SK-N-SH treated with all-trans-retinoic acid at 6 μM for 48 hours (cell line): Measurements from ENCODE around the gene MTCL1.

ENCODE experiments used
- ATAC-seq: fragments of 200-7000 bp; cut with Tn5 transposase; 3 replicates; pipeline ENCODE4 v1.9.1; 2020; ENCODE audit warnings: mild to moderate bottlenecking, moderate library complexity
- ARNTL ChIP-seq: fragments of 450-650 bp; formaldehyde crosslinking; IDR thresholded peaks from 2 replicates; pipeline ENCODE4 v1.5.0; 2020; ENCODE audit warnings: low read depth, mild to moderate bottlenecking, moderate library complexity, borderline replicate concordance
- BACH2 ChIP-seq: fragments of 250-450 bp; sonication (Bioruptor Pico); IDR thresholded peaks from 2 replicates; pipeline ENCODE4 v1.9.0; 2021; ENCODE audit warnings: mild to moderate bottlenecking, borderline replicate concordance
- CSDC2 ChIP-seq: fragments of 250-450 bp; sonication (Bioruptor Pico); IDR thresholded peaks from 2 replicates; pipeline ENCODE4 v1.5.0; 2020; ENCODE audit warnings: mild to moderate bottlenecking, moderate library complexity
- ESRRG ChIP-seq: fragments of 250-450 bp; sonication (Bioruptor Pico); IDR thresholded peaks from 2 replicates; pipeline ENCODE4 v1.6.1; 2021; ENCODE audit warnings: mild to moderate bottlenecking
- GLIS3 ChIP-seq: fragments of 250-450 bp; sonication (Bioruptor Pico); IDR thresholded peaks from 2 replicates; pipeline ENCODE4 v1.5.0; 2020; ENCODE audit warnings: mild to moderate bottlenecking, moderate library complexity
- ISL1 ChIP-seq: fragments of 250-450 bp; sonication (Bioruptor Pico); IDR thresholded peaks from 2 replicates; pipeline ENCODE4 v2.1.2; 2022; ENCODE audit warnings: mild to moderate bottlenecking, moderate library complexity
- OSR1 ChIP-seq: fragments of 250-450 bp; sonication (Bioruptor Pico); IDR thresholded peaks from 2 replicates; pipeline ENCODE4 v1.8.0; 2022; ENCODE audit warnings: moderate library complexity, mild to moderate bottlenecking, inconsistent platforms
- PPARA ChIP-seq: fragments of 250-450 bp; sonication (Bioruptor Pico); IDR thresholded peaks from 2 replicates; pipeline ENCODE4 v1.5.0; 2020; ENCODE audit warnings: mild to moderate bottlenecking, borderline replicate concordance
- RARB ChIP-seq: fragments of 250-450 bp; sonication (Bioruptor Pico); IDR thresholded peaks from 2 replicates; pipeline ENCODE4 v1.8.0; 2021; ENCODE audit warnings: mild to moderate bottlenecking, moderate library complexity
- SNAI2 ChIP-seq: fragments of 250-450 bp; sonication (Bioruptor Pico); IDR thresholded peaks from 2 replicates; pipeline ENCODE4 v1.5.0; 2020; ENCODE audit warnings: mild to moderate bottlenecking, moderate library complexity
- TCF4 ChIP-seq: fragments of 250-450 bp; sonication (Bioruptor Pico); IDR thresholded peaks from 2 replicates; pipeline ENCODE4 v1.8.0; 2021; ENCODE audit warnings: mild to moderate bottlenecking, moderate library complexity, borderline replicate concordance
- TOX ChIP-seq: fragments of 250-450 bp; sonication (Bioruptor Pico); IDR thresholded peaks from 2 replicates; pipeline ENCODE4 v1.8.0; 2021; ENCODE audit warnings: mild to moderate bottlenecking, moderate library complexity, borderline replicate concordance
- ZC3H10 ChIP-seq: fragments of 250-450 bp; sonication (Bioruptor Pico); IDR thresholded peaks from 2 replicates; pipeline ENCODE4 v1.5.1; 2021; ENCODE audit warnings: mild to moderate bottlenecking, moderate library complexity
- ZFP3 ChIP-seq: fragments of 250-450 bp; sonication (Bioruptor Pico); IDR thresholded peaks from 2 replicates; pipeline ENCODE4 v1.5.0; 2020; ENCODE audit warnings: mild to moderate bottlenecking, moderate library complexity
- ZFP30 ChIP-seq: fragments of 450-650 bp; formaldehyde crosslinking; IDR thresholded peaks from 2 replicates; pipeline ENCODE4 v1.5.0; 2022; ENCODE audit warnings: mild to moderate bottlenecking, moderate library complexity
- ZNF565 ChIP-seq: fragments of 450-650 bp; formaldehyde crosslinking; conservative IDR thresholded peaks from 2 replicates; pipeline ENCODE4 v1.5.0; 2020; ENCODE audit warnings: low read depth, mild to moderate bottlenecking, moderate library complexity
- ZNF8 ChIP-seq: fragments of 450-650 bp; formaldehyde crosslinking; IDR thresholded peaks from 2 replicates; pipeline ENCODE4 v1.5.0; 2020; ENCODE audit warnings: mild to moderate bottlenecking, moderate library complexity
- TF ChIP-seq, protein P1 (sequence below): fragments of 250-450 bp; sonication (Bioruptor Pico); IDR thresholded peaks from 2 replicates; pipeline ENCODE4 v1.8.0; 2021; ENCODE audit warnings: low read depth, mild to moderate bottlenecking, moderate library complexity, borderline replicate concordance
- TF ChIP-seq, protein P2 (sequence below): fragments of 250-450 bp; sonication (Bioruptor Pico); IDR thresholded peaks from 2 replicates; pipeline ENCODE4 v1.5.1; 2020; ENCODE audit warnings: low read depth, mild to moderate bottlenecking, moderate library complexity
- TF ChIP-seq, protein P3 (sequence below): fragments of 250-450 bp; sonication (Bioruptor Pico); IDR thresholded peaks from 2 replicates; pipeline ENCODE4 v1.5.1; 2021; ENCODE audit warnings: mild to moderate bottlenecking, moderate library complexity

The MTCL1 gene

DNA sequence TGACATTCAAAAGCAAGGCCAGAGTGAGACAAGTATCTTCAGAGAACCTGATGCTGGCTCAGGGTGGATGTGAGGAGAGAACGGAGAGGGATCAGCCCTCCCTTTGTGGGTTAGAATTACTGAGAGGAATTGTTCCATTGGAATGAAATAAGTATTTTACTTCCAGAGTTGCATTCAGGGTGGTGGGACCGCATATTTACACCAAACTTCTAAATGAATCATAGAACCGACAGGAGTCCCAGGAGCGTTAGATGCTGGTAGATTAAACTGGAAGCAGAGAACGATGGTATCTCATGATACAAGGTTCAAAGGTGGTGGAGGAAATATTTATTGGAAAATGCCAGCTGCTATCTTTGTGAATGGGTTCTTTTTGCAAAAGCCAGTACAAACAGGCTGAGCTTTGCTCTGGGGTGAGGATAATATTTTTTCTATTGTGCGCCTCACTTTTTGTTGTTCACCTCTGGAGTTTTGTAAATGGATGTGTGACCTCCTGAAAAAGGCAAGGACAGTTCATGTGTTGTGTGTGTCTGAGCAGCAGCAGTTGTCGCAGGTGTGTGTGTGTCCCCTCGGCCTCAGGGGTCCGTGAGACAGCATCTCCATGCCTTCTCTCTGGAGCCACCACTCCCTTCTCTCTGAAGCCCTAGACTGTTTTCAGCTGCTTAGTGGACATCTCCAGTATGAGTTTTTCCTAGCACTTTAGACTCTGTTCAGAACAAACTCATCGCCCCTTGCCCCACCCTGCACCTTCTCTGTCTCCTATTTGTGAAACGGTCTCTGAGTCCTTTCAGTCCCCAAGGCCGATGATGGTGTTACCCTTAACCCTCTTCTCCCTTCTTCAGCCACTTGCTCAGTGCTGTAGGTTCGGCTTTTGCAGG is 17.8 kb downstream of the MTCL1 start:
- ATAC-seq = no peak
- TF ChIP-seq, protein P1, sequence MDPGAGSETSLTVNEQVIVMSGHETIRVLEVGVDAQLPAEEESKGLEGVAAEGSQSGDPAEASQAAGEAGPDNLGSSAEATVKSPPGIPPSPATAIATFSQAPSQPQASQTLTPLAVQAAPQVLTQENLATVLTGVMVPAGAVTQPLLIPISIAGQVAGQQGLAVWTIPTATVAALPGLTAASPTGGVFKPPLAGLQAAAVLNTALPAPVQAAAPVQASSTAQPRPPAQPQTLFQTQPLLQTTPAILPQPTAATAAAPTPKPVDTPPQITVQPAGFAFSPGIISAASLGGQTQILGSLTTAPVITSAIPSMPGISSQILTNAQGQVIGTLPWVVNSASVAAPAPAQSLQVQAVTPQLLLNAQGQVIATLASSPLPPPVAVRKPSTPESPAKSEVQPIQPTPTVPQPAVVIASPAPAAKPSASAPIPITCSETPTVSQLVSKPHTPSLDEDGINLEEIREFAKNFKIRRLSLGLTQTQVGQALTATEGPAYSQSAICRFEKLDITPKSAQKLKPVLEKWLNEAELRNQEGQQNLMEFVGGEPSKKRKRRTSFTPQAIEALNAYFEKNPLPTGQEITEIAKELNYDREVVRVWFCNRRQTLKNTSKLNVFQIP = no peak
- no peak for TF ChIP-seq ESRRG (CRISPR knock-in tag)
- no peak for TF ChIP-seq OSR1 (CRISPR knock-in tag)
- TF ChIP-seq, protein P2, sequence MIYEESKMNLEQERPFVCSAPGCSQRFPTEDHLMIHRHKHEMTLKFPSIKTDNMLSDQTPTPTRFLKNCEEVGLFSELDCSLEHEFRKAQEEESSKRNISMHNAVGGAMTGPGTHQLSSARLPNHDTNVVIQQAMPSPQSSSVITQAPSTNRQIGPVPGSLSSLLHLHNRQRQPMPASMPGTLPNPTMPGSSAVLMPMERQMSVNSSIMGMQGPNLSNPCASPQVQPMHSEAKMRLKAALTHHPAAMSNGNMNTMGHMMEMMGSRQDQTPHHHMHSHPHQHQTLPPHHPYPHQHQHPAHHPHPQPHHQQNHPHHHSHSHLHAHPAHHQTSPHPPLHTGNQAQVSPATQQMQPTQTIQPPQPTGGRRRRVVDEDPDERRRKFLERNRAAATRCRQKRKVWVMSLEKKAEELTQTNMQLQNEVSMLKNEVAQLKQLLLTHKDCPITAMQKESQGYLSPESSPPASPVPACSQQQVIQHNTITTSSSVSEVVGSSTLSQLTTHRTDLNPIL = no peak
- TF ChIP-seq ISL1 (CRISPR knock-in tag) = no peak
- no peak for TF ChIP-seq ZFP3 (CRISPR knock-in tag)
- TF ChIP-seq ZNF8 (CRISPR knock-in tag) = no peak
- TF ChIP-seq TCF4 = no peak
- TF ChIP-seq ZNF565 = no peak
- no peak for TF ChIP-seq SNAI2 (CRISPR knock-in tag)

DNA sequence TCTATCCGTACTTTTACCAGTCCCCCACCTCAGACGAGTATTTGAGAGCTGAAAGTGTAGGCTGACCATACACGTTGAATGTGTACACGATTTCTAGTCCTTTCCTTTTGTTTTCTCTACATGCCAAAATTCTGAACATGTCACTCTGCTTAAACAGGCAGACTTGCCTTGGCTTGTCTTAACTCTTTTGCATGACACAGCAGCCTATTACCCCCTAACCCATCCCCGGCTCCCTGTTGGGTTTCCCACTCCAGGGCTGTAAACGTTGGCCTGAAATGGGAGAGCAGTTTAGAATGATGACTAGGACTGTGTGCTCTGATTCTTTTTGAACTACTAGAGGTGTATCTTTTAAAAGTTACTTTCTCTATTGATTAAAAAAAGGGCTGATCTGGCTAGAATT is 19.1 kb downstream of the MTCL1 start:
- TF ChIP-seq, protein P1 = no peak
- TF ChIP-seq, protein P2 = no peak
- TF ChIP-seq RARB (CRISPR knock-in tag) = no peak
- no peak for TF ChIP-seq TCF4
- TF ChIP-seq ESRRG (CRISPR knock-in tag) = no peak
- no peak for TF ChIP-seq TOX
- TF ChIP-seq BACH2 (CRISPR knock-in tag) = no peak
- ATAC-seq = no peak

DNA sequence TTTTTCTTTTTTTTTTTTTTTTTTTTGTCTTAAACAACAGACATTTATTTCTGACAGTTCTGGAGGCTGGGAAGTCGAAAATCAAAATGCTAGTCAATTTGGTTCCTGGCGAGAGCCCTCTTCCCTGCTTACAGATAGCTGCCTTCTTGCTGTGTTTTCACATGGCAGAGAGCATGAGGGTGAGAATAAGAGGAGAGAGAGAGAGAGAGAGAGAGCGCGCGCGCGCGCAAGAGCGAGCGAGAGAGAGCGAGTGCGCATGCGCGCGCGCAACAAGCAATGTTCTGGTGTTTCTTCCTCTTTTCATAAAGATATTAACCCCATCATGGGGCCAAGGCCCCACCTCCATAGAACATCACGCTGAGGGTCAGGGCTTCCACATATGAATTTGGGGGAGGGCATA is 20.9 kb downstream of the MTCL1 start:
- TF ChIP-seq ZFP30 (CRISPR knock-in tag) (no peak), GLIS3 (CRISPR knock-in tag) (no peak), BACH2 (CRISPR knock-in tag) (no peak), ZFP3 (CRISPR knock-in tag) (no peak), ESRRG (CRISPR knock-in tag) (no peak), ISL1 (CRISPR knock-in tag) (no peak), TOX (no peak), ZC3H10 (CRISPR knock-in tag) (no peak)
- TF ChIP-seq, protein P2 = no peak
- no peak for ATAC-seq

DNA sequence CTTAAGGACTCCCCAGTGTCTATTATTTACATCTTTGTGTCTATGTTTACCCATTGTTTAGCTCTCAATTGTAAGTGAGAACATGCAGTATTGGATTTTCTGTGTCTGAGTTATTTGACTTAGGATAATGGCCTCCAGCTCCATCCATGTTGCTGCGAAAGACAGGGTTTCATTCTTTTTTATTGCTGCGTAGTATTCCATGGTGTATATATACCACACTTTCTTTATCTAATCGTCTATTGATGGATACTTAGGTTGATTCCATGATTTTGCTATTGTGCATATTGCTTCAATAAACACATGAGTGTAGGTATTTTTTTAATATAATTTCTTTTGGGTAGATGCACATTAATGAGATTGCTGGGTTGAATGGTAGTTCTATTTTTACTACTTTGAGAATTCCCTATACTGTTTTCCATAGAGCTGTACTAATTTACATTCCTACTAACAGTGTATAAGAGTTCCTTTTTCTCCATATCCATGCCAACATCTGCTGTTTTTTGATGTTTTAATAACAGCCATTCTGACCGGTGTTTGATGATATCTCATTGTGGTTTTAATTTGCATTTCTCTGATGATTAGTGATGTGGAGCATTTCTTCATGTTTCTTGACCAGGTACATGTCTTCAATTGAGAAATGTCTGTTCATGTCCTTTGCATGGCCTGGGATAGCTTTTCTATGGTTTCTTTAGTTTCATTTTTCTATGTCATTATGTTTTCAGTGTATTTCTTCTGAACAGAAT is 21.8 kb downstream of the MTCL1 start:
- TF ChIP-seq OSR1 (CRISPR knock-in tag) (no peak), PPARA (CRISPR knock-in tag) (no peak), CSDC2 (no peak), ZNF8 (CRISPR knock-in tag) (peak; percentile 59; the same call in 1 of the 2 replicates), BACH2 (CRISPR knock-in tag) (no peak), ARNTL (no peak)
- TF ChIP-seq, protein P3, sequence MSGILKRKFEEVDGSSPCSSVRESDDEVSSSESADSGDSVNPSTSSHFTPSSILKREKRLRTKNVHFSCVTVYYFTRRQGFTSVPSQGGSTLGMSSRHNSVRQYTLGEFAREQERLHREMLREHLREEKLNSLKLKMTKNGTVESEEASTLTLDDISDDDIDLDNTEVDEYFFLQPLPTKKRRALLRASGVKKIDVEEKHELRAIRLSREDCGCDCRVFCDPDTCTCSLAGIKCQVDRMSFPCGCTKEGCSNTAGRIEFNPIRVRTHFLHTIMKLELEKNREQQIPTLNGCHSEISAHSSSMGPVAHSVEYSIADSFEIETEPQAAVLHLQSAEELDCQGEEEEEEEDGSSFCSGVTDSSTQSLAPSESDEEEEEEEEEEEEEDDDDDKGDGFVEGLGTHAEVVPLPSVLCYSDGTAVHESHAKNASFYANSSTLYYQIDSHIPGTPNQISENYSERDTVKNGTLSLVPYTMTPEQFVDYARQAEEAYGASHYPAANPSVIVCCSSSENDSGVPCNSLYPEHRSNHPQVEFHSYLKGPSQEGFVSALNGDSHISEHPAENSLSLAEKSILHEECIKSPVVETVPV (CRISPR knock-in tag) = no peak
- TF ChIP-seq, protein P1 = no peak

More for the DNA sequence above, 21.8 kb downstream of the MTCL1 start:
- no peak for ATAC-seq
